Type B pancreatic cell (in vitro differentiated cells): ENCODE results near the gene RNF214. TPM values are rescaled to one million over a fixed set of nuclear protein-coding genes. Genes with fewer than 3 reads are reported as not detected.
"Not testable (repeated sequence)": the region's sequence is repeated elsewhere in the genome, so short reads cannot be mapped to it uniquely, and the experiment has no call there.

ENCODE experiments used
- DNase-seq: peaks from one replicate; pipeline ENCODE4 v3.0.0; 2021; ENCODE audit warnings: mixed read lengths; ENCODE audit not compliant: unreplicated experiment; ENCODE audit errors: extremely low spot score
- H3K27ac Mint-ChIP-seq: 2 replicates; pipeline ENCODE4 v1.8.0; 2021; ENCODE audit warnings: mild to moderate bottlenecking, mixed read lengths
- H3K27me3 Mint-ChIP-seq: 2 replicates; pipeline ENCODE4 v1.8.0; 2021; ENCODE audit warnings: mixed read lengths
- H3K36me3 Mint-ChIP-seq: 2 replicates; pipeline ENCODE4 v1.8.0; 2021; ENCODE audit warnings: mixed read lengths
- H3K4me1 Mint-ChIP-seq: one replicate; pipeline ENCODE4 v1.8.0; 2021; ENCODE audit warnings: mixed read lengths; ENCODE audit not compliant: unreplicated experiment
- H3K4me3 Mint-ChIP-seq: 2 replicates; pipeline ENCODE4 v1.8.0; 2021; ENCODE audit warnings: mild to moderate bottlenecking, mixed read lengths
- H3K9me3 Mint-ChIP-seq: 2 replicates; pipeline ENCODE4 v1.8.0; 2021; ENCODE audit warnings: mixed read lengths
- total RNA-seq: library from RNA; stranded (reverse); gene quantifications from 2 replicates; pipeline ENCODE4 v1.2.1, GENCODE V29; 2021; ENCODE audit warnings: low replicate concordance
- TF ChIP-seq, protein P1 (sequence below): fragments of 200-600 bp; sonication (generic); conservative IDR thresholded peaks from 2 replicates; pipeline ENCODE4 v1.5.0; 2021; ENCODE audit warnings: antibody characterized with exemption, mild to moderate bottlenecking

RNF214 gene
- total RNA-seq, 1 donor from 2014 or later, result 34.7 TPM

DNA sequence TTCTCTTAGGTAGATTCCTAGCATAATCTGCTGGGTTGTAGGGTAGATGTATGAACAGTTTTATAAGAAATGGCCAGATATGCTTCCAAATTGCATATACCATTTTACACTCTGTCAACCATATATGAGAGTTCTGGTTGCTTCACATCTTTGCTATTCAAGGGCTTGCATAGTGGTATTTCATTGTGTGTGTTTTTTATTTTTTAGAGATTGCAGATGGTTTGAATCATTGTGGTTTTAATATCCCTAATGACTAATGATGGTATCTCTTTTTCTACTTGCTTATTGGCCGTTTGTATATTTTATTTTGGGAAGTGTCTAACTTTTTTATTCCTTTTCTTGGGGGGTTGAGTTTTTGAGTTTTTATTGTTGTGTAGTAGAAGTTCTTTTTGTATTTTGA is 26.9 kb downstream of the RNF214 start:
- no peak for DNase-seq
- Mint-ChIP-seq H3K27me3 (no peaks in the 10 kb centered on the region), H3K36me3 (peaks cover 31% of the 10 kb centered on the region), H3K9me3 (no peaks in the 10 kb centered on the region), H3K27ac (no peak overlapping the region), H3K4me1 (no peaks in the 10 kb centered on the region), H3K4me3 (no peak overlapping the region)
- TF ChIP-seq, protein P1, sequence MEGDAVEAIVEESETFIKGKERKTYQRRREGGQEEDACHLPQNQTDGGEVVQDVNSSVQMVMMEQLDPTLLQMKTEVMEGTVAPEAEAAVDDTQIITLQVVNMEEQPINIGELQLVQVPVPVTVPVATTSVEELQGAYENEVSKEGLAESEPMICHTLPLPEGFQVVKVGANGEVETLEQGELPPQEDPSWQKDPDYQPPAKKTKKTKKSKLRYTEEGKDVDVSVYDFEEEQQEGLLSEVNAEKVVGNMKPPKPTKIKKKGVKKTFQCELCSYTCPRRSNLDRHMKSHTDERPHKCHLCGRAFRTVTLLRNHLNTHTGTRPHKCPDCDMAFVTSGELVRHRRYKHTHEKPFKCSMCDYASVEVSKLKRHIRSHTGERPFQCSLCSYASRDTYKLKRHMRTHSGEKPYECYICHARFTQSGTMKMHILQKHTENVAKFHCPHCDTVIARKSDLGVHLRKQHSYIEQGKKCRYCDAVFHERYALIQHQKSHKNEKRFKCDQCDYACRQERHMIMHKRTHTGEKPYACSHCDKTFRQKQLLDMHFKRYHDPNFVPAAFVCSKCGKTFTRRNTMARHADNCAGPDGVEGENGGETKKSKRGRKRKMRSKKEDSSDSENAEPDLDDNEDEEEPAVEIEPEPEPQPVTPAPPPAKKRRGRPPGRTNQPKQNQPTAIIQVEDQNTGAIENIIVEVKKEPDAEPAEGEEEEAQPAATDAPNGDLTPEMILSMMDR, result no peak

DNA sequence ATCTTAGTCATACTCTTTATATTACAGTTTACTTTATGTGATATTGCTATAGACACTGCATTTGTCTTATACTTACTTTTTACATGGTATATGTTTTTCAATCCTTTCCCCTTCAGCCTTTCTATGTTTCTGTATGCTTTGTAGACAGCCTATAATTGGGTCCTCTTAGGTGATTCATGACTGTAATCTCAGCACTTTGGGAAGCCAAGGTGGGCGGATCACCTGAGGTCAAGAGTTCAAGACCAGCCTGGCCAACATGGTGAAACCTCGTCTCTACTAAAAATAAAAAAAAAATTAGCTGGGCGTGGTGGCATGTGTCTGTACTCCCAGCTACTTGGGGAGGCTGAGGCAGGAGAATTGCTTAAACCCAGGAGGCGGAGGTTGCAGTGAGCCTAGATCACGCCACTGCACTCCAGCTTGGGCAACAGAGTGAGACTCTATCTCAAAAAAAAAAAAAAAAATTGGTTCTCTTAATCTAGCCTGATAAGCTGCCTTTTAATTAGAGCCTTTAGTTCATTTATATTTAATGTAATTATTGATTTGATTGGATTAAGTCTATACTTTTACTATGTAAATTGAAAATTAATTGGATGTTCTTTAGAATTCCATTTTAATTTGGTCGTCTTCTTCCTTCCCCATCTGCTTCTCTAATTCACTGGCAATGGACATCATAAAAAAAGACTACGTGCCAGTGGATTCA is 32.3 kb downstream of the RNF214 start:
- H3K4me1 Mint-ChIP-seq, H3K9me3 Mint-ChIP-seq, H3K4me3 Mint-ChIP-seq, H3K27me3 Mint-ChIP-seq, H3K27ac Mint-ChIP-seq, DNase-seq: not testable (repeated sequence)
- peaks cover 22% of the 10 kb centered on the region for H3K36me3 Mint-ChIP-seq

DNA sequence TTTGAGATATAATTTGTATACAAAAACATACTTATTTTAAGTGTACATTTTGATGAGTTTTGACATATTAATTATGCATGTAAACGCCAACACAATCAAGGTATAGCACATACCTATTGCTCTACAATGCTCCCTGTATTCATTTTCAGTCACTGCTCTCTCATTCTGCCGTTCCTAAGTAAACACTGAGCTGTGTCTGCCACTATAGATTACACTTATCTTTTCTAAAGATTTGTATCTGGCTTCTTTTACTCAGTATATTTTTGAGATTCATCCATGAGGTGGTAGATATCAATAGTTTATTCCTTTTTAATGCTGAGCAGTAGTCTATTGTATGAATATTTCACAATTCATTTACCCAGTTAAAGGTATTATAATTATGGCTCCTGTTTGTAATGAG is 33.3 kb downstream of the RNF214 start:
- no peak for DNase-seq
- Mint-ChIP-seq H3K9me3 (no peaks in the 10 kb centered on the region), H3K27ac (no peak overlapping the region), H3K36me3 (peaks cover 19% of the 10 kb centered on the region), H3K27me3 (no peaks in the 10 kb centered on the region), H3K4me3 (no peak overlapping the region), H3K4me1 (no peaks in the 10 kb centered on the region)
- TF ChIP-seq, protein P1, result no peak

DNA sequence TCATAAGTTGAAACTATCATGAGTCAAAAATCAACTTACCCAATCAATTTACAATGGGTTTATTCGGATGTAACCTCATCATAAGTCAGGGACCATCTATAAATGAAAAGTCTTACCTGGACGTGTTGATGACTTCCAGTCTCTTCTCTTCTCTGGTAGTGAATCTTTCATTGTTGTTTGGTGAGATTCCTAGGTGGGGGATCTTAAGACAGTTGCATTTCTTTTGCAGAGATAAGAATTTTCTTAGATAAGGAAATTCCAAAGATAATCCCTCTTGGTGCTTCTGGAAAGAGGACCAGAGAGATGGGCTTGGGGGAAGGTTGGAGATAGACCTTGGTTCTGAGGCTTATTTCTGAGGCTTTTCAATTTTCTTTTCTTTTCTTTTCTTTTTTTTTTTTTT is 37.4 kb downstream of the RNF214 start:
- no peaks in the 10 kb centered on the region for H3K27me3 Mint-ChIP-seq
- TF ChIP-seq, protein P1, result no peak
- H3K36me3 Mint-ChIP-seq, result peaks cover 36% of the 10 kb centered on the region
- no peak overlapping the region for H3K4me3 Mint-ChIP-seq
- no peaks in the 10 kb centered on the region for H3K4me1 Mint-ChIP-seq
- no peak overlapping the region for H3K27ac Mint-ChIP-seq
- H3K9me3 Mint-ChIP-seq, result peaks cover 5% of the 10 kb centered on the region
- no peak for DNase-seq

DNA sequence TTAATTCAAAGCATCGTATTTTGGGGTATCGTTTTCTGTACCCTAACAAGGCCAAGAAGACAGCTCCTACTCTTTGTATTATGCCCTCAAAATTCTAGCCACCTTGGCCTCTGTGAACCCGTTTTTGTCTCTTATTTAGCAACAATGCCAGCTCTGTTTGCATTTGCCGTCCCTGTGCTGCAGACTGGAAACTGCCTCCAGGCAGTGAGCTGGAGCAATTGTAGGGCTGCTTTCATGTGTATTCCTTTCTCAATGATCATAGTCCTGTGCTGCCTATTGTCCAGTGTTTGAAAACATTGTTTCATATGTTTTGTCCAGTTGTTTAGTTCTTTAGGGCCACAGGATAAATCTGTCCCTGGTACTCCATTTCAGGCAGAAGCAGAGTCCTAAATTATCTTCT is 38.7 kb downstream of the RNF214 start:
- no peak for DNase-seq
- Mint-ChIP-seq H3K36me3 (peaks cover 36% of the 10 kb centered on the region), H3K27ac (no peak overlapping the region), H3K4me1 (no peaks in the 10 kb centered on the region), H3K4me3 (no peak overlapping the region), H3K27me3 (no peaks in the 10 kb centered on the region), H3K9me3 (peaks cover 5% of the 10 kb centered on the region)
- TF ChIP-seq, protein P1, result no peak

DNA sequence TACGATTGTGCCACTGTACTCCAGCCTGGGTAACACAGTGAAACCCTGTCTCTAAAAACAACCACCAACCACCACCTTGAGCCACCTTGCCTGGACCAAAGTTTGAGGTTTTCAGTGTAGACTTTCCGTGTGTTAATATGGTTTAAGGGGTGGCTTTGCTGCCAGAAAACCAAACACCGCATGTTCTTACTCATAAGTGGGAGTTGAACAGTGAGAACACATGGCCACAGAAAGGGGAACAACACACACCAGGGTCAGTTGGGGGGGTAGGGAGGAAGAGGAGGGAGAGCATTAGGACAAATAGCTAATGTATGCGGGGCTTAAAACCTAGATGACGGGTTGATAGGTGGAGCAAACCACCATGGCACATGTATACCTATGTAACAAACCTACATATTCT is 39.7 kb downstream of the RNF214 start:
- not testable (repeated sequence) for DNase-seq, H3K27ac Mint-ChIP-seq, H3K4me1 Mint-ChIP-seq

More for the DNA sequence above, 39.7 kb downstream of the RNF214 start:
- peaks cover 32% of the 10 kb centered on the region for H3K36me3 Mint-ChIP-seq
- H3K27me3 Mint-ChIP-seq, H3K9me3 Mint-ChIP-seq, H3K4me3 Mint-ChIP-seq: not testable (repeated sequence)
